Mononuclear cell (primary cell): ENCODE measurements around the gene RNF17. TPM values are rescaled to one million over a fixed set of nuclear protein-coding genes. Genes with fewer than 3 reads are reported as not detected.

Experiments used
- H3K27me3 ChIP-seq: 2 replicates; pipeline ENCODE4 v1.6.0; 2011; ENCODE audit warnings: low read length, control low read depth; ENCODE audit not compliant: insufficient read depth
- H3K4me1 ChIP-seq: 2 replicates; pipeline ENCODE4 v1.5.1; 2011; ENCODE audit warnings: mild to moderate bottlenecking, low read length, control low read depth; ENCODE audit not compliant: insufficient read depth
- H3K4me3 ChIP-seq: 2 replicates; pipeline ENCODE4 v1.5.1; 2011; ENCODE audit warnings: mild to moderate bottlenecking, low read length, moderate library complexity
- H3K9me3 ChIP-seq: 2 replicates; pipeline ENCODE4 v1.5.1; 2011; ENCODE audit warnings: low read depth, mild to moderate bottlenecking, control low read depth, low read length
- total RNA-seq: library from RNA; depleted of rRNA; stranded (reverse); fragments of >200 nt; gene quantifications from one replicate; pipeline ENCODE4 v1.2.3, GENCODE V29; 2012

The RNF17 gene
- total RNA-seq, 1 donor = not detected

DNA sequence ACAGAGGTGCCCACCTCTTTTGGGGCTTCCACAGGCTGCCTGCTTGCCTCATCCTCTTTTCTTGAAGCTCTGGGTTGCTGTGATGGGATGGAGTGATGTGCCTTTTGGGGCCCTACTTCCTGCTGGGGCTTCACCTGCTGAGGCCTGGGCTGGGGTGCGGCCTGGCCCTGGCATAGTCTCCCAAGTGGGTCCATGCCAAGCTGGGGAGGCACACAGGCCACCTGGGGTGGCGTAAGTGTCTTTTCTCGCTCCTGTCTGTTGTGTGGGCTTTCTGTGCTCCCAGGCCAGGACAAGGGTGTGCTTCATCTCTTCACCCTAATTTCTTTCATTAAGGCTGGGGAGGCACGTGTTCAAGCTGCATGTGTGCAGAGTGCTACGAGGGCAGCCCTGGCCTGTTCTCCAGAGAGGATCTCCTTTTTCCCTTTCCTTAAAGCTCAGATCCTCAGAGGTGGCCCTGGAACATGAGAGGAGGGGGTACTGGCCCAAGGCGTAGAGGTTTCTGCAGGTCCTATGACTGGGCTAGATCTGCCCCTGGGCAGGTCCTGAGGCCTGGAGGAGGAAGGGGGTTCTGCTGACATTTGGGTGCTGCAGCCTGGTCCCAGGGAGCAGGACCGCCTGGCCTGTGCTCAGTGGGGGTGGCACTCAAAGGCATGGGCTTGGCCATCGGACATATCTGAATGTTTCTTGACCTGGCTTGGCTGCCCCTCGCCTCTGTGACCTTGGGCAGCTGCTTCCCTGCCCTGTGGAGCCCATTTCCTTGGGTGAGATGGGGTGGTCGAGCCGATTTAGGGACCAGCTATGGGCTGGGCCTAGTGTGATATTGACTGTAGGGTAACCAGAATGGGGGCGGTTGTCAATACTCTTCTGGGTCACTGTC is 23.7 kb upstream of the RNF17 start:
- Histone ChIP-seq H3K4me3 (no peak overlapping the region), H3K4me1 (no peaks in the 10 kb centered on the region), H3K9me3 (no peaks in the 10 kb centered on the region), H3K27me3 (peaks cover 1% of the 10 kb centered on the region)

DNA sequence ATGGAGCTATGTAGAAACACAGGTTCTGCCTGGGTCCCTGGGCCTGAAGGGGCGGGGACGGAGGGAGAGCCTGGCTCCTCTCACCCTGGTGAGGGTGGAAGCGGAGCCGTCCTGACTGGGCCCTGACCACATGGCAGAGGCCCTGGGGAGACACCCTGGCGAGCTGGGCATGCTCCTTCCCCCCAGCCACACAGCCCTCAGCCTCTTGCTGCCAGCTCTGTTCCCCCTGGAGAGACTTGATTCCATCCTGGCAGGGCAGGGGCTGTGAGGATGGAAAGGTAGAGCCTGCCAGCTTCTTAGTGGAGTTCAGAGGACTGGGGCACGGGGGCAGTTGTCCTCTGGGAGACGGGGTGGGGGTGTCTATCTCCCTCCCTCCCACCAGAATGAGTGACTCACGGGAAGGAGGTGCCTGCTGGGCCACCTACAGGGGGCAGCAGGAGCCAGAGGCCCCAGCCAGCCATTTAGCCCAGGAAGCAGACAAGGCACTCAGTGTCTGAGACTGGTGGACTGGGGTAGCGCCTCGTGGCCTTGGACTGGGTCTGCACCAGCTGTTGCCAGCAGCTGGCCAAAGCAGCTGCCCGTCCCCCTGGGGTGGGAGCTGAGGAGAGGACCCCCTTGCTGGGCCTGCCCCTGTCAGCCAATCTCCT is 22.8 kb upstream of the RNF17 start:
- Histone ChIP-seq H3K4me3 (no peak overlapping the region), H3K9me3 (no peaks in the 10 kb centered on the region), H3K27me3 (peaks cover 5% of the 10 kb centered on the region), H3K4me1 (no peaks in the 10 kb centered on the region)

DNA sequence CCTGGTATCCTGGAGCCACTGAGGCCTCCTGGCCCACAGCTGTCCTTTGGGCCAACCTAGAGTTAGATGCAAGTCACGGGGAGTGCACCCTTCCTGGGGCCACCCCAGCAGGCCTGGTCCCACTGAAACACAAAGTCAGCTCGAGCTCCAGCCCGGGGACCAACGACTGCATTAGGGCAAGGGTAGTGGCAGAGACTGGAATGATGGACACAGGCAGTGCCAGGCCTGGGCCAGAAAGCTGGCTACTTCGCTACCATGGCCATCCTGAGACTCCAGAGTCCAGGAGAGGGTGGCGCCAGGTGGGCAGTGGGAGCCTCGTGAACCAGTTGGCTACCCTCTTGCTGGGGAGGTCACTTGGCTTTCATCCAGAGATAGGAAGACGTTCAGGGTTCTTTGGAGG is 22.2 kb upstream of the RNF17 start:
- Histone ChIP-seq H3K4me1 (peaks cover under 1% of the 10 kb centered on the region), H3K27me3 (peaks cover 10% of the 10 kb centered on the region), H3K9me3 (no peaks in the 10 kb centered on the region), H3K4me3 (no peak overlapping the region)

DNA sequence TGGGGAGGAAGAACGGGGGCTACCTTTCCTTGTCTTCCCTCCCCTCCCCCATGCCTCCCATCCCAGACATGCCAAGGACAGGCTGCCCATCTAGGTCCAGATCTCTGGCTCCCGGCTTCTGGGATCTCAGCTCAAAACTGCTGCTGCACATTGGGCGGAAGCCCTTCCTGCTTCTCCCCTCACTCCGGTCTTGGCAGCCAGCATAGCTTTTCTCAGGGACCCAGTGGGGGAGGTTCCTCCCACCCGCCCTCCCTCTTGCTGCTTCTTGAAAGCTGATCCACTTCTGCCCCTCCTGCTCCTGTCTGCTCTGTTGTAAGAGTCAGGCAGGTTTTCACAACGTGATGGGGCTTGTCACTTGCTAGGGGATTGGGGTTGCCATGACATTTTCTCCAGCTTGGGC is 21.7 kb upstream of the RNF17 start:
- no peaks in the 10 kb centered on the region for H3K9me3 ChIP-seq
- no peak overlapping the region for H3K4me3 ChIP-seq
- peaks cover 5% of the 10 kb centered on the region for H3K4me1 ChIP-seq
- H3K27me3 ChIP-seq = peaks cover 15% of the 10 kb centered on the region

DNA sequence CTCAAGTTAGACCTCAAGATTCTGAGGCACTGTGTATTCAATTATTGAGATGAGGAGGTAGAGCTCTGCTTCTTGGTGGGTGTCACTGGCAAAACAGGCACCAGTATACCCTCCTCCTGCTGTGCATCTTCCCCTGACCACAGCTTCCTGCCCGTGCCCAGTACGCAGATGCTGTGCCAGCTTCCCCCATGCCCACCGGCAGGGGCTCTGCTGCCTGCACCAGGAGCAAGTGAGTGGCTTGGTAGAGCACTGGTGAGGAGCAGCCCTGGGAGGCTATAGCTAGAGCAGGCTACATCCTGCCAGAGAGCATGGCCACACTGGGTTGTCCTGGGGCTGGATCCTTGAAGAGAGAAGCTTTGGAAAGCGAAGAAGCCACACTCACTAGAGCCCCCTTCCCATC is 21.0 kb upstream of the RNF17 start:
- H3K9me3 ChIP-seq = no peaks in the 10 kb centered on the region
- no peak overlapping the region for H3K4me3 ChIP-seq
- peaks cover 8% of the 10 kb centered on the region for H3K4me1 ChIP-seq
- peaks cover 21% of the 10 kb centered on the region for H3K27me3 ChIP-seq

DNA sequence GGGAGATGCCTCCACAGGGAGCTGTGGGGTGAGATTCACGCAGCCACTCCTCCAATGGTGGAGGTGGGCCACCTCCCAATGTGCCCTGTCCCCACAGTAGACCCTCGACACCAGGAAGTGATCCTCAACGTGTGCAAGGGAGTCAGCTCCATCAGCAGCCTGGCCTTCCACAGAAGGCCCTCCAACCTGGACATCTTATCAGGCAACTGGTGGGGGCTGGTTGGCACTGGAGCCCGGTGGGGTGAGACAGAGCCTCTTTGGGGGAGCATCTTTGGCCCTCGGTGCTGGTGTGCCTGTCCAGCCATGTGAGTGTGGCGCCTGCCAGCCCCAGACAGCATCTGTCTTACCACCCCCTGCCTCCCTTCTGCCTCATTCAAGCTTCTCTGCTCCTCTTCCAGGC is 19.7 kb upstream of the RNF17 start:
- Histone ChIP-seq H3K9me3 (no peaks in the 10 kb centered on the region), H3K4me3 (no peak overlapping the region), H3K4me1 (peaks cover 8% of the 10 kb centered on the region), H3K27me3 (peaks cover 24% of the 10 kb centered on the region)

DNA sequence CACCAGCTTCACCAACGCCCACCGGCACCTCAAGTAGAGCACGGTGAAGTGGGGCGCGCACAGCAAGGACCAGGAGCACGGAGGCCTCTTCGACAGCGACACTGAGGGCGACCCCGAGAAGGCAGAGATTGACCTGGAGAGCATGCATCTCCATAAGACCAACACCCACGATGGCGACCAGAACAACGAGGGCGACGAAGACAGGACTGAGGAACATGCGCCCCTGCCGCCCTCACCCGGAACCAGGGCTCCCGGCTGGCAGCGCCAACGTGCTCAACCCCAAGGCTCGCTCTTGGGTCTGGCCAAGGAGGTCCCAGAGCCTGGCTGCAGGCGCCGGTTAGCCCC is 18.5 kb upstream of the RNF17 start:
- Histone ChIP-seq H3K4me3 (no peak overlapping the region), H3K4me1 (peaks cover 8% of the 10 kb centered on the region), H3K9me3 (no peaks in the 10 kb centered on the region), H3K27me3 (peaks cover 29% of the 10 kb centered on the region)

DNA sequence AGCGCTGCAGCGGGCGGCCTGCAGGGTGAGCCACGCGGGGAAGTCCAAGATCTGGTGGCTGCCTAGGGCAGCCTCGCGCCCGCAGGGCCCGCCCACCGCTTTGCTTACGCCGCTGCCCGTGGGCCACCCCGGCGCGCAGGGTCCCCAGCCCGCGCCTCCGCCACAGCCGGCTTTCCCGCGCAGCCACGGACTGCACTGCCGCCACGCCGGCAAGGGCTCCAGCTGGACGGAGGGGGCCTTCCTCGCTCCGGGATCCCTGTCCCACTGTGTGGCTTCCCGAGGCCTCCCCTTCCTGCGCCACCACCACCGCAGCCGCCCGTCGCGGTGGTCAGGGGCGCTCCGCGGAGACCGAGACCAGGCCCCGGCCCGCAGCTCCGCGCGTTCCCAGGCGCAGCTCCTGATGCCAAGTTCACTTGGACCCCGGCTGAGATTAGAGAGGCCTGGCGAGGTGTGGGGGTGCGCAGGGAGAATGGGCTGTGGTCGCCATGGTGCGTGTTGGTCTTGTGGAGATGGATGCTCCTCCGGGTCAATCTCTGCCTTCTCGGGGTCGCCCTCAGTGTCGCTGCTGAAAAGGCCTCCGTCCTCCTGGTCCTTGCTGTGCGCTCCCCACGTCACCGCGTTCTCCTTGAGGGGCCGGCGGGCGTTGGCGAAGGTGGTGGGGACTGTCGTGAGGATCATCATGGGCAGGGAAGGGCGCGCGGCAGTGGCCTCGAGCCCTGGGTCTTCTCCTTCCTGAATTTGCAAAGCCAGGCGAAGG is 17.9 kb upstream of the RNF17 start:
- Histone ChIP-seq H3K27me3 (peaks cover 29% of the 10 kb centered on the region), H3K4me1 (peaks cover 8% of the 10 kb centered on the region)

DNA sequence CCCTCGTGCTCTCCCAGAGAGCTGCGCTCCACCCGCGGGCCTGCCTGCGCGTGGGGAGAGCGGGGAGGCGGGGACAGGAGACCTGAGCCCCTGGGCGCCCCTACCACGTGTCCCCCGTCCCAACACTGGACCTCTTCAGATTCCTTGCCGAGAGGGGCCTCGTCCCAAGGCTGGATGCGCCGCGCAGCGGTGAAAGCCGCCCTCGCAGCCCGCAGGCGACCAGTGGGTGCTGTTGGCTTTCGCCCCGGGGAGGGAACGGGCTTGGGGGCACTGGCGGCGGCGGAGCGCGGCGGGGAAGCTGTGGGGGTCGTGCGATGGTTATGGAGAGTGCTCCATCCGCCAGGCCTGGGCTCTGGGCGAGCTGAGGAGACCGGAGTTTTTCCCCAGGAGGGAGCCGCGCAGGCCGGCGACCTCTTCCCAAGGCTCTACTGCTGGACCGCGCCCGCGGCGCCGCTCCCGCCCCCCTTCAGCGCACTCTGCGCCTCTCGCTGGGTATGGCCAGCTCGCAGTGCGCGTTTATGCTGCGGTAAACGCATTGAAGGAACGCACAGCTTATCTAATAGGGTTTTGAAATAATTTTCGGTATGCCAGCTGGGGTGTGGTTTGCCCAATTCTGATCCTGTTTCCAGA is 17.2 kb upstream of the RNF17 start:
- H3K4me3 ChIP-seq = no peak overlapping the region
- H3K27me3 ChIP-seq = peaks cover 29% of the 10 kb centered on the region
- H3K4me1 ChIP-seq = peaks cover 8% of the 10 kb centered on the region
- no peaks in the 10 kb centered on the region for H3K9me3 ChIP-seq

More for the DNA sequence above, 17.9 kb upstream of the RNF17 start:
- Histone ChIP-seq H3K4me3 (no peak overlapping the region), H3K9me3 (no peaks in the 10 kb centered on the region)

DNA sequence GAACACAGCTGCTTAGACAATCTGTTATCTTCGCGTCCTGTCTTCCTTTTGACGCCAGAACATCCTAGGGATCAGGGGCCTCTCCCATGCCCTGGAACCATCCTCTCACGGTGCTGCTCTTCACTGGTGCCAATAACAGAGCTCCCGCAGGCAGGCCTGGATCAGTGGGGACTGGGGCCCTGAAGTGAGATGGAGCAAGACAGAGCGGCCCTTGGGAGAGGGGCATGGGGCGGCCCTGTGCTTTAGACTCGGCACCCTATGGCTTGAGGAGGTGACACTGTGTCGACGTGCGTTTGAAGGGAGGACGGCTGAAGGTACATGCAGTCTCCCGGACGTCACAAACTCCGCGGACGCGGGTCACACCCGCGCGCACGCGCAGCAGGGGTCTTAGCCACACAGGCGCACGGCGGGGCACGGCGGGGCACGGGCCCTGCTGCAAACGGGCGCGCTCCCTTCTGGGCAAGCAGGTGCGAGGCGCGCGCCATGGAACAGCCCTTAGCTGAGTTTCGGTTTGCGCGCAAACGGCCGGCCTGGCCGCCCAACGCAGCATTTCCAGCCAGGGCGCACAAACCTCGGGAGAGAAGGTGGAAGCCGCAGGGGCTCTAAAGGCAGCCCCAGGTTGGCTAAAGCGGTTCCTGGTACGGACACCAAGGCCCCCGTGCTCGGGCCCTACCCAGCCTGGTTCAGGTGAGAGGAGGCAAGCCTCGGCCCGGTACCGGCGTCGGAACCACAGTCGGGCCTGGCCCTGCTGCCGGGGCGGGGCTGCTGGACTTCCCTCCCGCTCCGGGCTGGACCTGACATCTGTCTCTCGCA is 16.5 kb upstream of the RNF17 start:
- peaks cover 8% of the 10 kb centered on the region for H3K4me1 ChIP-seq
- peaks cover 29% of the 10 kb centered on the region for H3K27me3 ChIP-seq
- no peak overlapping the region for H3K4me3 ChIP-seq

DNA sequence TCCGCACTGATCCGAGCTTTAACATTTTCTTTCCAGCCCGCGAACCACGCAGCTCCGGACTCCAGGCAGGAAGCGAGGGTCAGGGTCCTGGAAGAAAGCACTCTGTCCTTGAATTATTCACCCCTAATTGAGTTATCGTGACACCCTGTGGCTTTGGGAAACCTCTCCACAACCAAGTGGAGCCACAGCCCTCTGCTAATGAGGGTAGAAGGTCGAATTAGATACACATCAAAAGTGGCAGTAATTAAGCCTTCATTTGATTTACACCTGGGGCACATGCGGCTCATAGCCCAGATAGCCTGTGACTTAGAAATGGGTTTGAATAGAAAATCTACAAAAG is 15.9 kb upstream of the RNF17 start:
- Histone ChIP-seq H3K4me1 (peaks cover 8% of the 10 kb centered on the region), H3K9me3 (no peaks in the 10 kb centered on the region), H3K27me3 (peaks cover 29% of the 10 kb centered on the region), H3K4me3 (no peak overlapping the region)

More for the DNA sequence above, 16.5 kb upstream of the RNF17 start:
- no peaks in the 10 kb centered on the region for H3K9me3 ChIP-seq

DNA sequence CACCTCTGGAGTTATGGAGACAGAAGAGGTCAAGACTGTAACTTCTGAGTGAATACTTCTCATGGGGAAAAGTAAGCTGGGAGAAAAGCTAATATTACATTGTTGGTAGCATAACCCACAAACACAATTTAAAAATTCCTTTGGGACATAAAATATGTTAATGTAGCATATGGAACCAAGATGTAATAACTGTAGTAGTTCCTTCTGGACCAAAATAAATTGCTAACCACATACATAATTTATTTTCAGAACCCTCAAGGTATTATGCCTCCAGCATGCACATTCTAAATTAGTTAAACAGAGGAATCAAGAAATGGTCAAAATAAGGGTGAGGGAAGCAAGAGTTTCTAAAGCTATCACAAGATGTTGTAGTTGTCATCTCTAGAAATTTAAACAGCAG is 4.8 kb upstream of the RNF17 start:
- Histone ChIP-seq H3K4me1 (no peaks in the 10 kb centered on the region), H3K27me3 (no peaks in the 10 kb centered on the region), H3K4me3 (no peak overlapping the region), H3K9me3 (no peaks in the 10 kb centered on the region)

DNA sequence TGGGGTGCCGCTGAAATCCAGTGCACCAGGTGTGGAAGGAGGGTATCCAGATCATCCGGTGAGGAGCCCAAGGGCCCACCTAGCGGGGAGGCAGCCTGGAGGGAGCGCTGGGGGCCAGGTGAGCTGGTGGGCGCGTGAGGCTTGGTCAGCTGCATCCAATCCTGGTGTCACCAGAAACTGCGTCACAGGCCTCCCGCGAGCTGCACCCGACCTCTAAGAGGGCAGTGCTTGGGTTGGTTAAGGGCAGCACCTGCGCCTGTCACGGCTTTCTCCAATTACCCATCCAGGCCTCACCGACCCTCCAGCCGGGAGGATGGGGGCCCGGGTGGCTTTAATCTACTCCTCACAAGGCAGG is 284 bp downstream of the RNF17 start:
- no peak overlapping the region for H3K4me3 ChIP-seq

DNA sequence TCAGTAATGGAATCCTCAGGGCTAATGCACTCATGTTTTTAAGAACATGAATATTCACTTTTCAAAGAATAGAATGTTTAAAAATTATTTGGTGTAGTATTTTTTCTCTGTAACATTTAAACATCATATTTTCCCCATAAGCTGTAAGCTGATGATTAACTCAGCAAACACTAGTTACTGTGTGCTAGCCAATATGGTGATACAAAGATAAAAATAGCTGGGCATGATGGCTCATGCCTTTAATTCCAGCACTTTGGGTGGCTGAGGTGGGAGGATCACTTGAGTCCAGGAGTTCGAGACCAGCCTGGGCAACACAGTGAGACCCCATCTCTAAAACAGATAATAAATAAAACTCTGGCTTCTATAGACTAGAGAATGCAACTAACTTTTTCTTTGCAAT is 13.2 kb downstream of the RNF17 start:
- no peak overlapping the region for H3K4me3 ChIP-seq
- H3K4me1 ChIP-seq = no peaks in the 10 kb centered on the region
- peaks cover 3% of the 10 kb centered on the region for H3K27me3 ChIP-seq
- H3K9me3 ChIP-seq = no peaks in the 10 kb centered on the region

More for the DNA sequence above, 284 bp downstream of the RNF17 start:
- Histone ChIP-seq H3K27me3 (no peaks in the 10 kb centered on the region), H3K9me3 (no peaks in the 10 kb centered on the region), H3K4me1 (no peaks in the 10 kb centered on the region)
